Esophagus squamous epithelium (tissue), 5 donors: Measurements from ENCODE around the gene LGR4. TPM values are rescaled to one million over a fixed set of nuclear protein-coding genes. Genes with fewer than 3 reads are reported as not detected.

Experiments
- DNase-seq: peaks from one replicate; lab custom pipeline; 2025; lab: John Stamatoyannopoulos, UW
- H3K27ac ChIP-seq, 4 donors: fragments of 200-600 bp; sonication (generic); one replicate each; pipeline ENCODE4 v1.5.1; 2016 to 2019; ENCODE audit warnings: mild to moderate bottlenecking in 1 of 4
- H3K27me3 ChIP-seq, 4 donors: fragments of 200-600 bp; sonication (generic); 1 replicate in 3 of 4; 2 replicates in 1 of 4; pipeline versions ENCODE4 v1.5.1 to v1.6.0; 2017 to 2021; ENCODE audit warnings: antibody characterized with exemption in 1 of 4
- H3K36me3 ChIP-seq, 3 donors: fragments of 200-600 bp; sonication (generic); one replicate each; pipeline ENCODE4 v1.5.1; 2016 to 2019
- H3K4me1 ChIP-seq, 3 donors: fragments of 200-600 bp; sonication (generic); one replicate each; pipeline ENCODE4 v1.5.1; 2017 to 2019
- H3K4me3 ChIP-seq, 4 donors: fragments of 200-600 bp; sonication (generic); 1 replicate in 3 of 4; 2 replicates in 1 of 4; pipeline ENCODE4 v1.5.1; 2016 to 2019; ENCODE audit warnings: mild to moderate bottlenecking in 2 of 4, moderate library complexity in 1 of 4
- H3K9me3 ChIP-seq, 3 donors: fragments of 200-600 bp; sonication (generic); one replicate each; pipeline ENCODE4 v1.5.1; 2016 to 2019
- POLR2A ChIP-seq, 4 donors: fragments of 450-650 bp; IDR thresholded peaks; one replicate each; pipeline ENCODE4 v1.6.1; 2017; ENCODE audit warnings: antibody characterized with exemption in 4 of 4, mild to moderate bottlenecking in 4 of 4, moderate library complexity in 3 of 4
- WGBS, 2 donors: methylation state at CpG; one replicate each; pipeline ENCODE4 v1.1.5; 2018; 5-methylcytosine and 5-hydroxymethylcytosine counted together
- intact Hi-C: fragments of 100-400 bp; cut with DNase I; formaldehyde crosslinking; loops from one replicate; pipeline ENCODE4 v1.15.0; 2022
- total RNA-seq, 4 donors: library from RNA; depleted of rRNA; stranded (reverse); fragments of >200 nt; gene quantifications; one replicate each; pipeline ENCODE4 v1.1.0, GENCODE V29; 2016
- TF ChIP-seq, protein P1 (sequence below), 6 experiments: fragments of 450-650 bp in 4 of 6; fragments of 200-600 bp in 2 of 6; sonication (generic) in 2 of 6; IDR thresholded peaks; one replicate each; pipeline ENCODE4 v1.5.1; 2016 to 2019; ENCODE audit warnings: antibody characterized with exemption in 6 of 6, mild to moderate bottlenecking in 4 of 6, moderate library complexity in 4 of 6
- donor health status: DM: yes; HTN: yes; CAD: no.

The LGR4 gene
- total RNA-seq, 4 donors from 2014 or later: 22.3 to 45.6 (median 35.1) TPM

GRCh38 chr11:27443227-27443626, 29.4 kb downstream of the LGR4 start:
- no peak for DNase-seq

GRCh38 chr11:27440090-27440489, 32.5 kb downstream of the LGR4 start:
- Histone ChIP-seq H3K4me3 (no peak overlapping the region), H3K27ac (no peak overlapping the region), H3K36me3 (no peaks in the 10 kb centered on the region), H3K27me3 (no peaks in the 10 kb centered on the region), H3K9me3 (no peaks in the 10 kb centered on the region), H3K4me1 (peaks cover 0 to 33% (median 11%) of the 10 kb centered on the region in 3 donors)
- DNase-seq: no peak
- WGBS, 2 donors: 73 to 77% methylated on average over 4 to 7 of the region's 7 CpGs
- TF ChIP-seq, protein P1, sequence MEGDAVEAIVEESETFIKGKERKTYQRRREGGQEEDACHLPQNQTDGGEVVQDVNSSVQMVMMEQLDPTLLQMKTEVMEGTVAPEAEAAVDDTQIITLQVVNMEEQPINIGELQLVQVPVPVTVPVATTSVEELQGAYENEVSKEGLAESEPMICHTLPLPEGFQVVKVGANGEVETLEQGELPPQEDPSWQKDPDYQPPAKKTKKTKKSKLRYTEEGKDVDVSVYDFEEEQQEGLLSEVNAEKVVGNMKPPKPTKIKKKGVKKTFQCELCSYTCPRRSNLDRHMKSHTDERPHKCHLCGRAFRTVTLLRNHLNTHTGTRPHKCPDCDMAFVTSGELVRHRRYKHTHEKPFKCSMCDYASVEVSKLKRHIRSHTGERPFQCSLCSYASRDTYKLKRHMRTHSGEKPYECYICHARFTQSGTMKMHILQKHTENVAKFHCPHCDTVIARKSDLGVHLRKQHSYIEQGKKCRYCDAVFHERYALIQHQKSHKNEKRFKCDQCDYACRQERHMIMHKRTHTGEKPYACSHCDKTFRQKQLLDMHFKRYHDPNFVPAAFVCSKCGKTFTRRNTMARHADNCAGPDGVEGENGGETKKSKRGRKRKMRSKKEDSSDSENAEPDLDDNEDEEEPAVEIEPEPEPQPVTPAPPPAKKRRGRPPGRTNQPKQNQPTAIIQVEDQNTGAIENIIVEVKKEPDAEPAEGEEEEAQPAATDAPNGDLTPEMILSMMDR (IDR thresholded peaks at IDR 0.05): no peak
- TF ChIP-seq POLR2A (IDR thresholded peaks at IDR 0.05): no peak
- intact Hi-C loops: no loop called here

More at GRCh38 chr11:27443227-27443626, 29.4 kb downstream of the LGR4 start:
- H3K4me3 ChIP-seq: no peak overlapping the region
- H3K27ac ChIP-seq: no peak overlapping the region
- H3K9me3 ChIP-seq: no peaks in the 10 kb centered on the region
- no peaks in the 10 kb centered on the region for H3K27me3 ChIP-seq
- peaks cover 0 to 38% (median 12%) of the 10 kb centered on the region in 3 donors for H3K4me1 ChIP-seq
- H3K36me3 ChIP-seq: no peaks in the 10 kb centered on the region
- 70 to 79% methylated on average over 3 to 4 of the region's 4 CpGs for WGBS, 2 donors
- TF ChIP-seq, protein P1 (IDR thresholded peaks at IDR 0.05): no peak
- TF ChIP-seq POLR2A (IDR thresholded peaks at IDR 0.05): no peak
- intact Hi-C loops: no loop called here

- DNase-seq: no peak
- H3K4me1 ChIP-seq: peaks cover 0 to 18% (median 0%) of the 10 kb centered on the region in 3 donors
- H3K36me3 ChIP-seq: no peaks in the 10 kb centered on the region
- H3K9me3 ChIP-seq: no peaks in the 10 kb centered on the region
- 89 to 92% methylated on average over 3 of the region's 3 CpGs for WGBS, 2 donors
- TF ChIP-seq, protein P1 (IDR thresholded peaks at IDR 0.05): no peak
- TF ChIP-seq POLR2A (IDR thresholded peaks at IDR 0.05): no peak
- intact Hi-C loops: no loop called here
- no peak overlapping the region for H3K4me3 ChIP-seq
- no peak overlapping the region for H3K27ac ChIP-seq
- H3K27me3 ChIP-seq: no peaks in the 10 kb centered on the region
These were observed 34.0 kb downstream of the LGR4 start for GRCh38 chr11:27438595-27438981.

DNA sequence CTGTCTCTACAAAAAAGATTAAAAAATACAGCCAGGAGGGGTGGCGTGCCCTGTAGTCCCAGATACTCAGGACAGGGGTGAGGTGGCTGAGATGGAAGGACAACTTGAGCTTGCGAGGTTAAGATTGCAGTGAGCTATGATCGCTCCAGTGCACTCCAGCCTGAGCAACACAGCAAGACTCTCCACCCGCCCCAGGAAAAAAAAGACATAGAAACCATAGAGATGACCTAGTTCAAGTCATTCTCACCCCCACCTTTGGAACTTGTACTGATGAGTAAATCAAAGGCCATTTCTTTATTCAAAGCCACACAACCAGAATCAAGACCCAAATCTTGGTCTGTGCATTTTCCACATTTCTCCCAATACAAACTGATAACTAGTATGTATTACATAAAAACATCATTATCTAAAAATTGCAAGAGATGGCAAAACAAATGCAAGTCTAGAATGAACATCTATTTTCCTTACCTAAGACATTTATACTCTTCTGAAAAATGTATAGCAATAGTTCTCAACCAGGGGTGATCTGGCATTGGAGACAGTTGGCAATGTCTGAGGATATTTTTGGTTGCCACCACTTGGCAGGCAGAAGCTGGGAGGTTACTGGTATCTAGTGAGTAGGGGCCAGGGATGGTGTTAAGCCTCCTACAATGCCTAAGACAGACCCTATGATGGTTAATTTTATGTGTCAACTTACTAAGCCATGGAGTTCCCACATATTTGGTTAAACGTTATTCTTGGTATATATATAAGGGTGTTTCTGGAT, 34.6 kb downstream of the LGR4 start:
- Histone ChIP-seq H3K27ac (no peak overlapping the region), H3K9me3 (no peaks in the 10 kb centered on the region), H3K27me3 (no peaks in the 10 kb centered on the region), H3K36me3 (no peaks in the 10 kb centered on the region), H3K4me3 (no peak overlapping the region), H3K4me1 (peaks cover 0 to 13% (median 0%) of the 10 kb centered on the region in 3 donors)
- intact Hi-C loops: no loop called here
- 74 to 93% methylated on average over 5 of the region's 5 CpGs for WGBS, 2 donors
- TF ChIP-seq, protein P1 (IDR thresholded peaks at IDR 0.05): no peak
- TF ChIP-seq POLR2A (IDR thresholded peaks at IDR 0.05): no peak
- no peak for DNase-seq

- Histone ChIP-seq H3K27ac (no peak overlapping the region), H3K4me3 (no peak overlapping the region), H3K36me3 (no peaks in the 10 kb centered on the region), H3K4me1 (peaks cover 0 to 19% (median 2%) of the 10 kb centered on the region in 3 donors), H3K9me3 (no peaks in the 10 kb centered on the region), H3K27me3 (no peaks in the 10 kb centered on the region)
- DNase-seq: no peak
- TF ChIP-seq POLR2A (IDR thresholded peaks at IDR 0.05): no peak
- TF ChIP-seq, protein P1 (IDR thresholded peaks at IDR 0.05): no peak
- intact Hi-C loops: no loop called here
These were observed 35.7 kb downstream of the LGR4 start for GRCh38 chr11:27436916-27437315.
